ENCODE data around the gene SLC39A8.

DNA sequence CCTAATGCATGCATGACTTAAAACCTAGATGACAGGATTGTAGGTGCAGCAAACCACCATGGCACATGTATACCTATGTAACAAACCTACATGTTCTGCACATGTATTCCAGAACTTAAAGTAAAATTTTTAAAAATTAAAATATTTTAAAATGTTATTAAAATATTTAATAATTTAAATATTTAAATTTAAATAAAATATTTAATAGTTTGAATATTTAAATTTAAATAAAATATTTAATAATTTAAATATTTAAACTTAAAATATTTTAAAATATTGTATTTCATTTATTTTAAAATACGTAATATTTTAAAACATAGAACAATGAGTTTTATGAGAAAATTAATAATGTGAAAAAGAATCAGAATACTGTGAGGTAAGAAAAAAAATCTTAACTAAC is 117.9 kb downstream of the SLC39A8 start:
- no peak for TF ChIP-seq EZH2 (IDR thresholded peaks at IDR 0.05; ENCODE audit: borderline replicate concordance, low read depth, low read length)
- TF ChIP-seq ZNF224 (CRISPR knock-in tag; IDR thresholded peaks at IDR 0.05): no peak
- TF ChIP-seq, protein P1, sequence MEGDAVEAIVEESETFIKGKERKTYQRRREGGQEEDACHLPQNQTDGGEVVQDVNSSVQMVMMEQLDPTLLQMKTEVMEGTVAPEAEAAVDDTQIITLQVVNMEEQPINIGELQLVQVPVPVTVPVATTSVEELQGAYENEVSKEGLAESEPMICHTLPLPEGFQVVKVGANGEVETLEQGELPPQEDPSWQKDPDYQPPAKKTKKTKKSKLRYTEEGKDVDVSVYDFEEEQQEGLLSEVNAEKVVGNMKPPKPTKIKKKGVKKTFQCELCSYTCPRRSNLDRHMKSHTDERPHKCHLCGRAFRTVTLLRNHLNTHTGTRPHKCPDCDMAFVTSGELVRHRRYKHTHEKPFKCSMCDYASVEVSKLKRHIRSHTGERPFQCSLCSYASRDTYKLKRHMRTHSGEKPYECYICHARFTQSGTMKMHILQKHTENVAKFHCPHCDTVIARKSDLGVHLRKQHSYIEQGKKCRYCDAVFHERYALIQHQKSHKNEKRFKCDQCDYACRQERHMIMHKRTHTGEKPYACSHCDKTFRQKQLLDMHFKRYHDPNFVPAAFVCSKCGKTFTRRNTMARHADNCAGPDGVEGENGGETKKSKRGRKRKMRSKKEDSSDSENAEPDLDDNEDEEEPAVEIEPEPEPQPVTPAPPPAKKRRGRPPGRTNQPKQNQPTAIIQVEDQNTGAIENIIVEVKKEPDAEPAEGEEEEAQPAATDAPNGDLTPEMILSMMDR (IDR thresholded peaks at IDR 0.05 in 2 of 3, conservative IDR thresholded peaks at IDR 0.05 in 1 of 3; ENCODE audit: insufficient read depth in 2 of 3, low read depth in 1 of 3, low read length in 3 of 3): no peak
- no peak for TF ChIP-seq HOMEZ (CRISPR knock-in tag; IDR thresholded peaks at IDR 0.05)
- TF ChIP-seq FOS (IDR thresholded peaks at IDR 0.05; ENCODE audit: extremely low read depth, insufficient read length): no peak
- TF ChIP-seq EP300 (IDR thresholded peaks at IDR 0.05; ENCODE audit: low read length): no peak
- no peak for TF ChIP-seq CBFB (CRISPR knock-in tag; IDR thresholded peaks at IDR 0.05)
- TF ChIP-seq TEAD1 (CRISPR knock-in tag; IDR thresholded peaks at IDR 0.05): no peak
- TF ChIP-seq CC2D1A (IDR thresholded peaks at IDR 0.05): no peak
- no peak for TF ChIP-seq FOSL1 (tag; conservative IDR thresholded peaks at IDR 0.05)
